GM23248 (cell line): Measurements from ENCODE around the gene SPTSSA. TPM values are rescaled to one million over a fixed set of nuclear protein-coding genes. Genes with fewer than 3 reads are reported as not detected.

Experiments used
- DNase-seq: peaks from one replicate; pipeline ENCODE4 v3.0.0-alpha.2; 2015
- H2AFZ ChIP-seq: fragments of 200-600 bp; sonication (generic); 2 replicates; pipeline ENCODE4 v1.6.1; 2016; ENCODE audit warnings: antibody characterized with exemption
- H3F3A ChIP-seq: fragments of 200-600 bp; sonication (generic); 2 replicates; pipeline ENCODE4 v1.6.1; 2016; ENCODE audit warnings: mild to moderate bottlenecking, antibody characterized with exemption, mixed run types; ENCODE audit not compliant: insufficient read depth
- H3K27ac ChIP-seq: fragments of 200-600 bp; sonication (generic); 2 replicates; pipeline ENCODE4 v1.5.1; 2016; ENCODE audit warnings: mild to moderate bottlenecking
- H3K27me3 ChIP-seq: fragments of 200-600 bp; sonication (generic); replicated peaks from 2 replicates; pipeline ENCODE4 v1.6.1; 2016; ENCODE audit warnings: mild to moderate bottlenecking; ENCODE audit not compliant: insufficient read depth
- H3K36me3 ChIP-seq: fragments of 200-600 bp; sonication (generic); 2 replicates; pipeline ENCODE4 v1.6.1; 2016; ENCODE audit warnings: low read depth, mild to moderate bottlenecking
- H3K4me1 ChIP-seq: fragments of 200-600 bp; sonication (generic); 2 replicates; pipeline ENCODE4 v1.6.1; 2016; ENCODE audit warnings: mild to moderate bottlenecking; ENCODE audit not compliant: insufficient read depth
- H3K4me2 ChIP-seq: fragments of 200-600 bp; sonication (generic); one replicate; pipeline ENCODE4 v1.6.1; 2016; ENCODE audit warnings: mild to moderate bottlenecking; ENCODE audit not compliant: unreplicated experiment
- H3K4me3 ChIP-seq: fragments of 200-600 bp; sonication (generic); 2 replicates; pipeline ENCODE4 v1.5.1; 2016; ENCODE audit warnings: mild to moderate bottlenecking
- H3K79me2 ChIP-seq: fragments of 200-600 bp; sonication (generic); 2 replicates; pipeline ENCODE4 v1.6.1; 2016; ENCODE audit warnings: mild to moderate bottlenecking; ENCODE audit not compliant: insufficient read depth
- H3K9ac ChIP-seq: fragments of 200-600 bp; sonication (generic); 2 replicates; pipeline ENCODE4 v1.6.1; 2016; ENCODE audit warnings: mild to moderate bottlenecking
- H3K9me2 ChIP-seq: fragments of 200-600 bp; sonication (generic); 2 replicates; pipeline ENCODE4 v1.6.1; 2016; ENCODE audit warnings: mixed run types, mild to moderate bottlenecking, moderate library complexity; ENCODE audit not compliant: insufficient read depth
- H3K9me3 ChIP-seq: fragments of 200-600 bp; sonication (generic); one replicate; pipeline ENCODE4 v1.6.1; 2017; ENCODE audit warnings: low read depth
- H4K20me1 ChIP-seq: fragments of 200-600 bp; sonication (generic); 2 replicates; pipeline ENCODE4 v1.6.0; 2016; ENCODE audit not compliant: insufficient read depth
- EZH2 ChIP-seq: fragments of 200-600 bp; sonication (generic); IDR thresholded peaks from 2 replicates; pipeline ENCODE4 v1.6.1; 2018; ENCODE audit warnings: antibody characterized with exemption, mild to moderate bottlenecking; ENCODE audit not compliant: insufficient read depth, poor library complexity, severe bottlenecking
- EZH2phosphoT487 ChIP-seq: fragments of 200-600 bp; sonication (generic); IDR thresholded peaks from 2 replicates; pipeline ENCODE4 v1.6.1; 2018; ENCODE audit warnings: antibody characterized with exemption, moderate library complexity, mild to moderate bottlenecking, low read depth; ENCODE audit not compliant: insufficient read depth
- WGBS, 2 experiments: methylation state at CpG; one replicate each; pipeline ENCODE4 v1.1.6; 2015 to 2017; ENCODE audit warnings: low lambda C conversion rate in 2 of 2, low coverage in 1 of 2; ENCODE audit errors: missing lambda C conversion rate in 2 of 2; 5-methylcytosine and 5-hydroxymethylcytosine counted together
- in situ Hi-C: fragments of 300-500 bp; cut with MboI; formaldehyde crosslinking; loops from 2 replicates; pipeline ENCODE4 v1.15.0; 2020
- polyA plus RNA-seq: library from polyadenylated mRNA; unstranded; fragments of >200 nt; fragmentation: Nextera tagmentation; extraction: Ambion mirVana; gene quantifications from 2 replicates; pipeline ENCODE4 v1.2.1, GENCODE V29; 2016
- total RNA-seq: library from RNA; depleted of rRNA; stranded (reverse); fragments of >200 nt; shearing (Covaris generic); gene quantifications from 2 replicates; pipeline ENCODE4 v1.2.3, GENCODE V29; 2014

SPTSSA gene
- total and polyA plus RNA-seq, 2 experiments from 2014 or later: 13.5 to 19.0 TPM

- H3K36me3 ChIP-seq: no peaks in the 10 kb centered on the region
- no peaks in the 10 kb centered on the region for H3K9me2 ChIP-seq
- no peak overlapping the region for H3K27ac ChIP-seq
- peak overlapping the region; percentile 41 for H2AFZ ChIP-seq
- H4K20me1 ChIP-seq: peaks cover 5% of the 10 kb centered on the region; the same call in 1 of the 2 replicates
- no peak for TF ChIP-seq EZH2
- no peak for TF ChIP-seq EZH2phosphoT487
- no peaks in the 10 kb centered on the region for H3K27me3 ChIP-seq
- WGBS, 2 experiments: 92 to 98% methylated on average over 2 of the region's 2 CpGs
- peaks cover 9% of the 10 kb centered on the region for H3K4me1 ChIP-seq
- DNase-seq: peak; percentile 10
- no peak overlapping the region for H3K4me2 ChIP-seq
- H3K9ac ChIP-seq: no peak overlapping the region
- in situ Hi-C loops: no loop called here
- no peak overlapping the region for H3K4me3 ChIP-seq
- H3K79me2 ChIP-seq: peaks cover 13% of the 10 kb centered on the region
- no peaks in the 10 kb centered on the region for H3K9me3 ChIP-seq
- peaks cover 13% of the 10 kb centered on the region for H3F3A ChIP-seq
Measured at GRCh38 chr14:34465069-34465859, 3.2 kb upstream of the SPTSSA start.

GRCh38 chr14:34463598-34463961, 1.5 kb upstream of the SPTSSA start:
- Histone ChIP-seq H4K20me1 (peaks cover 7% of the 10 kb centered on the region; the same call in 1 of the 2 replicates), H3K9me2 (no peaks in the 10 kb centered on the region), H3K9ac (no peak overlapping the region), H3K4me3 (no peak overlapping the region), H3F3A (peaks cover 23% of the 10 kb centered on the region), H2AFZ (no peak overlapping the region), H3K27ac (no peak overlapping the region), H3K4me1 (peaks cover 18% of the 10 kb centered on the region), H3K27me3 (no peaks in the 10 kb centered on the region), H3K79me2 (peaks cover 30% of the 10 kb centered on the region), H3K36me3 (no peaks in the 10 kb centered on the region), H3K9me3 (no peaks in the 10 kb centered on the region), H3K4me2 (no peak overlapping the region)
- no peak for DNase-seq
- WGBS, 2 experiments: 48 to 53% methylated on average over 1 of the region's 1 CpG
- in situ Hi-C loops: no loop called here
- TF ChIP-seq EZH2: no peak
- TF ChIP-seq EZH2phosphoT487: no peak

- peak overlapping the region; percentile 82 for H3K4me3 ChIP-seq
- H3K4me1 ChIP-seq: peaks cover 18% of the 10 kb centered on the region
- peak; percentile 76 for DNase-seq
- WGBS, 2 experiments: 2 to 5% methylated on average over 14 to 38 of the region's 45 CpGs
- in situ Hi-C loops: no loop called here
- no peaks in the 10 kb centered on the region for H3K9me2 ChIP-seq
- H3K9ac ChIP-seq: peak overlapping the region; percentile 87
- H3F3A ChIP-seq: peaks cover 23% of the 10 kb centered on the region
- H4K20me1 ChIP-seq: peaks cover 7% of the 10 kb centered on the region; the same call in 1 of the 2 replicates
- peak overlapping the region; percentile 85 for H3K4me2 ChIP-seq
- no peaks in the 10 kb centered on the region for H3K27me3 ChIP-seq
- H3K36me3 ChIP-seq: 0 out of 2 replicates have a peak, but pooled peaks cover 1% of the 10 kb centered on the region
- H3K27ac ChIP-seq: peak overlapping the region; percentile 71
- peak overlapping the region; percentile 64 for H2AFZ ChIP-seq
- no peaks in the 10 kb centered on the region for H3K9me3 ChIP-seq
- TF ChIP-seq EZH2 (no peak), EZH2phosphoT487 (no peak)
- peaks cover 51% of the 10 kb centered on the region for H3K79me2 ChIP-seq
Measured at GRCh38 chr14:34461334-34462131, 507 bp downstream of the SPTSSA start.

- Histone ChIP-seq H3K9me3 (no peaks in the 10 kb centered on the region), H3K4me2 (peak overlapping the region; percentile 85), H3K4me1 (peaks cover 18% of the 10 kb centered on the region), H4K20me1 (peaks cover 7% of the 10 kb centered on the region; the same call in 1 of the 2 replicates), H3K79me2 (peaks cover 57% of the 10 kb centered on the region), H2AFZ (peak overlapping the region; percentile 64), H3K36me3 (0 out of 2 replicates have a peak, but pooled peaks cover 4% of the 10 kb centered on the region), H3F3A (peaks cover 23% of the 10 kb centered on the region), H3K4me3 (peak overlapping the region; percentile 82), H3K27ac (peak overlapping the region; percentile 71), H3K27me3 (no peaks in the 10 kb centered on the region), H3K9me2 (no peaks in the 10 kb centered on the region), H3K9ac (peak overlapping the region; percentile 87)
- 54 to 60% methylated on average over 2 of the region's 2 CpGs for WGBS, 2 experiments
- DNase-seq: peak; percentile 25
- TF ChIP-seq EZH2phosphoT487 (no peak), EZH2 (no peak)
- in situ Hi-C loops: no loop called here
Measured at GRCh38 chr14:34460841-34461240, 1.2 kb downstream of the SPTSSA start.
